NCI-H1105 (cell line): Measurements from ENCODE around the gene MYOCOS.
"Not testable (repeated sequence)": the region's sequence is repeated elsewhere in the genome, so short reads cannot be mapped to it uniquely, and the experiment has no call there.

Experiments used
- DNase-seq: peaks from one replicate; lab custom pipeline; 2025; lab: John Stamatoyannopoulos, UW

MYOCOS gene

GRCh38 chr1:171622152-171622462 is at the start of gene MYOCOS:
Gene MYOCOS (plus strand): TSS chr1:171622243. CDS start chr1:171623884, 1,641 bp downstream.
- no peak for DNase-seq

DNA sequence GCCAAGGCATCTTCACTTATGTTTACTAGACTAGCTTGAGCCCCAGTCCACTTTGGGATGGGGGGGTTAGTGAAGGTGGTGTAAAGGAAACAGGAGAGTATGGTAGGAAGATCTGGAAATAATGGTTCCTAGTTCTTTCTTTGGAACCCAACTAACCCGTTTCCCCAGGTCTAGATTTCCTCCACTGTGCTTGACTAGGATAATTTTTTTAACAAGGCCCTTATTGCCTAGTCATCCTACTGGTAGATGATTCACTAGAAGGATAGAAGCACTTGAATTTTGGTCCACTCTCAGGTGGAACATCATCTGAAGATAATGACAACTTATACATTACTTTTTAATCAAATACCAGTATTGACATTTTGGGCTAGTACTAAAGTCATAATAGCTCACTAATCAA is 45.9 kb upstream of the MYOCOS start:
- DNase-seq: no peak

- no peak for DNase-seq
Measured at GRCh38 chr1:171581226-171581625, 40.8 kb upstream of the MYOCOS start.

DNA sequence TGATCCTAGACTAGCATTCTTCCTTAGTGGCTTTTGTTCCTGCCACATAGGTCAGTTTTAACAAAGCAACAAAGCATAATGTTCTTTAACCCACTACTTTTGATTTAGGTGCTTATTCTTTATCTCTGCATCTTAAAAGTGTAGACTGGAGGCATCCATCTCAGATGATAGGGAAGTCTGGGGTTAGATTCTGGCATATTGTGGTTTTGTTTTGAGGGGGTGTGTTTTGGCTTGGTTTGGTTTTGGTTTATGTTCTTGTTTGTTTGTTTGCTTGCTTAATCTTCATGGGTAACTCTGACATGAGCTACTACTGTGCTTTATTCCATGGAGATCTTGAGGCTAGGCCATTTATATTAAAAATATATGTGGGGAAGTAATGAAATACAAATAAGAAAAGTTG is 40.3 kb upstream of the MYOCOS start:
- DNase-seq: no peak

GRCh38 chr1:171582589-171582988 is 39.5 kb upstream of the MYOCOS start:
- DNase-seq: no peak

DNA sequence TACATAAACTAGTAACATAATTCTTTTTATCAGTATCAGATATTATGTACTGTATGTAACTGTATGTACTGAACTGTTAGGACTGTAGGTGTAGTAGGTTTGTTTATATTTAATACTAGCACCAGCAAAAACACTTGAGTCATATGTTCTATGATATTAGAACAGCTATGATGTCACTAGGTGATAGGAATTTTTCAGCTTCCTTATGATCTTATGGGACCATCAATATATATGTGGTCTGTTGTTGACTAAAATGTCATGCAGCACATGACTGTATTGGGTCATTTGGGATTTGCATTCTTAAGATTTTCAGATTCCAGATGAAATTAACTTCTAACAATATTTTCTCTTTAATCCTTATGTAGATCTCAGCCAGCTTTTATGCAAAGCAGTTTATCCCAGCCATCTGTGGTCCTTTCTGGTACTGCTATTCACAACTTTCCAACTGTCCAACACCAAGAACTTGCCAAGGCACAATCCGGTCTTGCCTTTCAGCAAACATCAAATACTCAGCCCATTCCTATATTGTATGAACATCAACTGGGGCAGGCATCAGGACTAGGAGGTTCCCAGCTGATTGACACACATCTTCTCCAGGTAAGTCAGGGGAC is 38.3 kb upstream of the MYOCOS start:
- no peak for DNase-seq

DNA sequence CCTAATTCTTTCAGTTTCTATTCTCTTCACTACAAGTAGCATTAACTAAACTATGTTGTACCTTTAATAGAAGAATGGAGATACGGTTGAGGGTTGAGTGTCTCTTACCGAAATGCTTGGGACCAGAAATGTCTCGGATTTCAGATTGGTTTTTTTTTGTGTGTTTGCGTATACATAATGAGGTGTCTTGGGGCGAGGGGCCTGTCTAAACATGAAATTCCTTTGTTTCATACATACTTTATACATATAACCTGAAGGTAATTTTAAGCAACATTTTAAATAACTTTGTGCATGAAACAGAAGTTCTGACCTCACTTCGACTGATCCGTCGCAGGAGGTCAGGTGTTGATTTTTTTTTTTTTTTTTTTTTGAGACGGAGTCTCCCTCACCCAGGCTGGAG is 36.3 kb upstream of the MYOCOS start:
- no peak for DNase-seq

DNA sequence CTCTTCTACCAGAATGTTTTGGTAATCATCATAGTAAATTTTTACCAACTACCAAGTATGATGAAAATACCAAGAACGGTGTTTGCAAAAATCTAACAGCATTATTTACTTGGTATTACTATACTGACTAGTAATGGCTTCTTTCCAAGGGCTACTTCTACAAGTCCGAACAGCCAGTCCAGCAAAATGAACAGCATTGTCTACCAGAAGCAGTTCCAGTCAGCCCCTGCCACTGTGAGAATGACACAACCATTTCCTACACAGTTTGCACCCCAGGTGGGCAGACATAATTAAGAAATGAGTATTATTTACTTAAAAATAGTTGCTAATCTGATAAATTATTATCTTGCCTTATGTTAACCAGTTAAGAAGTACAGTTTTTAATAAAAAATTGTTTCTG is 33.8 kb upstream of the MYOCOS start:
- DNase-seq: no peak

DNA sequence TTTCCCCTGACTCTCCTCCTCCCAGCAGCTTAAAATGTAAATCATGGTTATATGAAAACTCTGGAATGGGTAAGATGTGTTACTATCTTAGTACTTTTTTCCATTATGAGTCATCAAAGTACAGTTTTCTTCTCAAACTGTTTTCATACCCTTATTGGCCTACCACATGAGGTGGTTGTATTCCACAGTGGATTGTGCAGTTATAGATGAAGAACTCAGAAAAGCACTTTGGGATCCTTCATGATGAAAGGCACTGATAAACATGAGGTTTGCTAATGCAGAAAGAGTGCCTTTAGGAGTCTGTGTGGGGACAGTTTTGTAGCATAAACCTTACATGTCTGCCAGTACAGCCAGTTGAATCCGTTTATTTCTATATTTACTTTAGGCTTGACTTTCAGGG is 32.0 kb upstream of the MYOCOS start:
- DNase-seq: no peak

GRCh38 chr1:171595324-171595723 is 26.7 kb upstream of the MYOCOS start:
- no peak for DNase-seq

GRCh38 chr1:171596119-171596518 is 25.9 kb upstream of the MYOCOS start:
- DNase-seq: no peak

DNA sequence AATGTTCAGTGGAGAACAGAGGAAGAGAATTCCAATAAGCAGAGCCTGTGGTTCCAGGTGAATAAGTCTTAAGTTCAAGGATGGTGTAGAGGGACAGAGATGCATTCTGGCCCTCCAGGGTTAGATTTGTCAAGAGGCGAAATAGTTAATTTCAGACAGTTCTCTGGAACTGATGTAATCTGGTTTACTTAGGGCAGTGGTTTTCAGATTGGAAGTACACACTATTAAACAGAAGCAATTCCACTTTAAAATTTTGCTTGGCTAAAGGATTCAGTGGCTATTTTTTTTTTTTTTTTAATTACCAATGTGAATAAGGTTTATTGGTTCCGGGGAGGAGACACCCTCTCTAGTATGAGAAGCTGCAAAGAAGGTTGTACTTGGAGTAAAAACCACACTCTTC is 25.3 kb upstream of the MYOCOS start:
- DNase-seq: no peak

DNA sequence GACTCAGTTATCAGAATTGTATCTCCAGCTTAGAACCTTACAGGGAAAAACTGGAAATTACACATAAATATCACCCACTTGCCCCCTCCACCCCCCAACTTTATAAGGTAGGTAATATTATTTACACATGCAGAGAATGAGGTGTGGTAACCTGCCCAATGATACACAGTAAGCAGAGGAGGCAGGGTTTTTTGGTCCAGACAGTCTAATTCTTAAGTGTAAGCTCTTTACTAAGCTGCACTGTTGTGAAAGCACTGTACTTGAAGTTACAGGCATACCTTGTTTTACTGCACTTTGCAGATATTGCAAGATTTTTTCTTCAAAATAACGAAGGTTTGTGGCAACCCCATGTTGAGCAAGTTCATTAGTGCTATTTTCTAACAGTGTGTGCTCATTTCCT is 24.8 kb upstream of the MYOCOS start:
- no peak for DNase-seq

DNA sequence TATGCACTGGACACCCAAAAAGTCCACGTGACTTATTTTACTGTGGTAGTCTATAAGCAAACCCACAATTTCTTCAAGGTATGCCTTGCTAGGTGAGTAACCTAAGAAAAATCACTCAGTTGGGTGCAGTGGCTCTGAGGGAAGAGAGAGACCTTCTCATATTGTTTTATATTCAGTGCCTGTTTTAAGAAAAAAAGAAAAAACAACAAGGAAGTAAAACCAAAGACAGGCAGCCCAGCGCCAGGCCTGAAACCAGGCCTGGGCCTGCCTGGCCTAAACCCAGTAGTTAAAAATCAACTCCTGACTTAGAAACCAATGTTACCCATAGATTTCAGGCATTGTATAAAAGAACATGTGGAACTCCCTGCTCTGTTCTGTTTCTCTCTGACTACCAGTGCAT is 21.7 kb upstream of the MYOCOS start:
- DNase-seq: not testable (repeated sequence)

- no peak for DNase-seq
Measured at GRCh38 chr1:171600862-171601261, 21.2 kb upstream of the MYOCOS start.

GRCh38 chr1:171603042-171603441 is 19.0 kb upstream of the MYOCOS start:
- not testable (repeated sequence) for DNase-seq

GRCh38 chr1:171606402-171606941 is 15.6 kb upstream of the MYOCOS start:
- DNase-seq: no peak

GRCh38 chr1:171610385-171610784 is 11.7 kb upstream of the MYOCOS start:
- no peak for DNase-seq

GRCh38 chr1:171611306-171611705 is 10.7 kb upstream of the MYOCOS start:
- no peak for DNase-seq

DNA sequence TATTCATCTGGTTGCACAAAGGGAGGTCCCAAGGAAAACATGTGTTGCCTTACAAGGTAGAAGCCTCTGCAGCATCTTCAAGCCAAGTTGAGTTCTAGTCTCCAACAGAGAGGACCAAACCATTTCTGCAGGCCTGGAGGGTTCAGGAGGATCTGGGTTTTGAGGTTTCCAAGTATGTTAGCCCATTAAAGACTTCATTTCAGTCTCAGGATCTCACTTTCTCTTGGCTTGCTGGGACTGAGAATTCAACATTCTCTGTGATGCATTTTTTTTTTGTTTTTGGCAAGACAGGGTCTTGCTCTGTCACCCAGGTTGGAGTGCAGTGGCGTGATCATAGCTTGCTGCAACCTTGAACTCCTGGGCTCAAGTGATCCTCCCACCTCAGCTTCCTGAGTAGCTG is 8.8 kb upstream of the MYOCOS start:
- DNase-seq: no peak

DNA sequence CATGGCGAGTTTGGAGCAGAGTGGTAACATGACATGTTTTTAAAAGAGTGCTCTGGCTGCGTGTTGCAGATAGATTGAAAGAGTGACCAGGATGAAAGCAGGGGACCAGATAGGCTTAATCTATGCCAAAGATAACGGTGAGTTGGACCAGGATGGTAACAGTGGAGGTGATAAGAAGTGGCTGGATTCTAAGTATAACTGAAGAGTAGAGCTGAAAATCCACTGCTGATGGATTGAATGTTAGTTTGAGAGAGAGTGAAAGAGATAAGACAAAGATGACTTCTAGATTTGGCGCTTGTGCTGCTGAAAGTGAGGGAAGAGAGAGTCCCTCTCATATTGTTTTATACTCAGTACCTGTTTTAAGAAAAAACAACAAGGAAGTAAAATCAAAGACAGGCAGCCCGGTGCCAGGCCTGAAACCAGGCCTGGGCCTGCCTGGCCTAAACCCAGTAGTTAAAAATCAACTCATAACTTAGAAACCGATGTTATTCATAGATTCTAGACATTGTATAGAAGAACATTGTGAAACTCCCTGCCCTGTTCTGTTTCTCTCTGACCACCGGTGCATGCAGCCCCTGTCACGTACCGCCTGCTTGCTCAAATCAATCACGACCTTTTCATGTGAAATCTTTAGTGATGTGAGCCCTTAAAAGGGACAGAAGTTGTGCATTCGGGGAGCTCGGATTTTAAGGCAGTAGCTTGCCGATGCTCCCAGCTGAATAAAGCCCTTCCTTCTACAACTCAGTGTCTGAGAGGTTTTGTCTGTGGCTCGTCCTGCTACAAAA is 6.7 kb upstream of the MYOCOS start:
- not testable (repeated sequence) for DNase-seq

DNA sequence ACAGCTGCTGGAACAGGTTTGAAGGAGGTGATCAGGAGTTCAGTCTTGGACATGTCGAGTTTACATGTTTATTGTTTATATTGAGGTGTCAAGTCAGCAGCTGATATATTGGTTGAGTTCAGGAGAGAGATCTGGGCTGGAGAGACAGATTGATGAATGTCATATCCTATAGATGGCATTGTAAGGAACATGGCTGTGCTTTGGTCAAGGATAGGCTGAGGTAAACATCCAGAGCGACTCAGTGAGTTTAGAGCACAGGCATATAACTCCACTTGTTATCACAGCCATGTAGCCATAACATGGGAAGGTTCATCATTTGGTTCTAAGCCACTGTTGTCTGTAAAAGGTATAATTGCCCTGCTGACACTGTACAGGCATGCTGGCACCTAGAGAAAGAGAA is 5.5 kb upstream of the MYOCOS start:
- DNase-seq: no peak

DNA sequence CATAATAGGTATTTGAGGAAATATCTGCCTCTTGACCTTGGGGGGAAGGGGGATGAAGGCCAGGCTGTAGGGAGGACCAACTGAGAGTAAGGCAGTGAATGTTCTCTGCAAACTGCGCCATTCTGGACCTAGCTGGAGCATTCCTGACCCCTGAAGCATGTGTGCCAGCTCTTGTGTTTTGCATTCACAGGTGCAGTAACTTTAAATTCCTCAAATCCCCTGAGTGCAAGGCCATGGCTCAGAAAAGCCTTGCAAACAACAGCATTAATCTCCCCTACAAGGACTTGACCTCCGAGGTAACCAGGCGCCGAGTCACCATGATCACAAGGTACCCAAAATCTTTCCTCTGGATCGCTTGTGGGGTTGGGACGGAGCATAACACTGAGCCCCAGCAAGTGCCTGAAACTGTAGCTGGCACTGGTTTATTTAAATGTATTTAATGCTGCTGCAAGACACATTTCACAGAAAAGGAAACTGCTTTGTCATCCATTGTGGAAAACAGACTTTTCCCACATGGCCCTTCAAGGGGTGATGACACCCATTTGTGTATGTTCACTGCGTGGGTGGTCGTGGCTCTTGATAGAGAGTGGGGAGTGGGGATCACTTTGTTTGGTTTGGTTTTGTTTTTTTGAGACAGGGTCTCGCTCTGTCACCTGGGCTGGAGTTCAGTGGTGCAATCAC is 1.7 kb downstream of the MYOCOS start:
- no peak for DNase-seq
